GM19351 (cell line): Measurements from ENCODE around the gene IL6R.

Experiments used
- ATAC-seq: cut with Tn5 transposase; IDR thresholded peaks from one replicate; pipeline ENCODE4 v1.9.1; 2021; ENCODE audit warnings: mild to moderate bottlenecking, moderate library complexity; ENCODE audit not compliant: unreplicated experiment

Gene IL6R

DNA sequence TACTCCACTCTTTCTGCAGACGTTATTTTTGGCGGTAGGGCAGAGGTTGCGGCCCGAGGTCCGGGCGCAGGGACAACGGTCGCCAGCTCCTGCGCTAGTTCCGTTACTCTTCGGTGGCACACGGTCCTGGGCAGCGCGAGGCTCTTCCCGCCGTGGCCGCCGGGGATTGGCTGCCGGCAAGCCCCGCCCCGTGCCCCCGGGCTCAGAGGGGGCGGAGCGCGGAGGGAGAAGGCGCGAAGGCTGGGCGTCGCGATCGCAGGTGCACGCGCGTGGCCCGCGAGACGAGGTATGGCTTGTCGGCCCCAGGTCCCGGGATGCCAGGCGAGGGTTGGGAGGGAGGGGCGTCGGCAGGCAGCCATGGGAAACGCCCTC is 97.6 kb downstream of the IL6R start:
- ATAC-seq: no peak

DNA sequence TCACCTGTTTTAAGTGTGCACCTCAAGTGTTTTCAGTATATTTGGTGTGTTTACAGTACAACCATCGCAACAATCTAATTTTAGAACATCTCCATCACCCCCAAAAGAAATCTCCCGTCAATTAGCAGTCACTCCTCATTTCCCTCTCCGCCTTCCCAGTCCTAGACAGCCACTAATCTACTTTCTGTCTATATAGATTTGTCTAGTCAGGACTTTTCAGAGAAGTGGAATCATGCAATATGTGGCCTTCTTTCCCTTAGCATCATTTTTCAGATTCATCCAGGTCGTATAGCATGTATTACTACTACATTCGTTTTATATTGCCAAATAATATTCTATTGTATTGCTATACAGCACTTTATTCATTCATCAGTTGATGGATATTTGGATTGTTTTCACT is 98.8 kb downstream of the IL6R start:
- no peak for ATAC-seq

DNA sequence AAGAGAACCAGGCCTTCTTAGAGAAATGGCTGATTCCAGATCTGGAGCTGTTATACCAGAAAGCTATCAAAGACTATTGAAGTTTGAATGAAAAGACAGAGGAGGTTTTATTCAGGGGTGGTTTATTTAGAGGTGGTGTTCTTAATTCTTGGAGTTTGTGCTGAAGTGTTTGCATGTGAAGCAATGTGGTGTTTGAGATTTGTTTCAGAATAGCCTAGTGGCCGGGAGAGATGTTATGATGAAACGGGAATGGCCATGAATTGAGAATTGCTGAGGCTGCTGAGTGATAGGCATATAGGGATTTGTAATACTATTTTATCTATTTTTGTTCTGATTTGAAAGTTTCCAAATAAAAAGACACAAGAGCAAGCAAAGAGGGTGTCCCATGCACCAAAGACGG is 107.6 kb downstream of the IL6R start:
- no peak for ATAC-seq

DNA sequence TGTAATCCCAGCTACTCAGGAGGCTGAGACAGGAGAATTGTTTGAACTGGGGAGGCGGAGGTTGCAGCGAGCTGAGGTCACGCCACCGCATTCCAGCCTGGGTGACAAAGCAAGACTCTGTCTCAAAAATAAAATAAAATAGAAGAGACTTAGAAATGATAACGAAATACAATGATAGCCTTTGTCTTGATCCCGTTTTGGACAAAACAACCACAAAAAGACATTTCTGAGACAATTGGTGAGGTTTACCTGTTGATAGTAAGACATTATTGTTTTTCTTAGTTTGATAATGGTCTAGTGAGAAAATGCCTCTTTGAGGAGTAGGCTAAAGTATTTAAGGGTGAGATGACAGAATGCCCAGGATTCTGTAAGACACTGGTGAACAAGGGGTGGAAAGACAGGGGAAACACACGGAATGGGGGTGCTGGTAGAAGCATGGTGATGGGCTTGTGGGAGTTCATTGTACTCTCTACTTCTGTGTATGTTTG is 109.0 kb downstream of the IL6R start:
- no peak for ATAC-seq

DNA sequence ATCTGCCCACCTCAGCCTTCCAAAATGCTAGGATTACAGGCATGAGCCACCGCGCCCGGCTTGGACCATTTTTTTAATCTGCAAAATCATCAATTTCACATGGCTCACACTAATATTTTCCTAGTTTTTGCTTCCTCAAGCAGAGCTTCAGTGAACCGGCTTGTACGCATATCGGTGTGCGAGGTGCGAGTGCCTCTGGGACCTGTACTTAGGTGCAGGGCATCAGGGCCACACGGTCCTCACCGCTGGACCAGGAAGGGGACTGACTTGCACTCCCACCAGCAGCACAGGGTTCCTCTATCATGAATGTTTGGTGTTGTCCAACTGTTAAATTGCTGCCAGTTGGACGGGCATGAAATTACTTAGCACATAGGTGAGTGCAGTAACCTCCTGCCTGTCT is 112.5 kb downstream of the IL6R start:
- ATAC-seq: no peak
